HFF-Myc (cell line): ENCODE data around the gene MBP.

Source experiments
- DNase-seq: peaks from one replicate; pipeline ENCODE4 v3.0.0-alpha.2; 2011; ENCODE audit warnings: low read depth; ENCODE audit errors: extremely low read depth
- H3K4me3 ChIP-seq: replicated peaks from 2 replicates; pipeline ENCODE4 v1.5.1; 2011; ENCODE audit warnings: low read depth, mild to moderate bottlenecking, control low read depth, low read length
- CTCF ChIP-seq: IDR thresholded peaks from 2 replicates; pipeline ENCODE4 v1.5.1; 2012; ENCODE audit warnings: mild to moderate bottlenecking, low read depth, low read length, control low read depth; ENCODE audit errors: missing control alignments

Gene MBP

GRCh38 chr18:77067291-77068061, 65.1 kb downstream of the MBP start:
- H3K4me3 ChIP-seq, result no peak overlapping the region
- peak; percentile 69 for DNase-seq
- peak; percentile 5 for TF ChIP-seq CTCF

DNA sequence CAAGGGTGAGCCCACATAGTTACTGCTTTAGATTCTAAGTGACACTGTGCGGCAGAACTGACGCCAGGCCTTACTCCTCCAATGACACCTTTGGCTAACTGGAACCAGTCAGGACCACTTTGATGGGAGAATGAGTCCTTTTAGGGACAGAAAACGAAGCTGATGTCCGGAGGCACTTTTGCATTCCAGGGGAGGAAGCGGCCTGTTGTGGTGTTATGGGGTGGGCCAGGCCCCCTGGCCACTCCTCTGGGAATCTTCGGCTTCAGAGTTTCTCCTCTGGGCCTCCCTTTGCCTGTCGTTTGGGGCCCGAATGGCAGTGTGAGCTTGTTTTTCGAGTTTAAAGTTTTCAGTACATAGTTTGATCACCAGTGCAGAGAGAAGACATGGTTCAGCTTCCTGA, 65.9 kb downstream of the MBP start:
- no peak overlapping the region for H3K4me3 ChIP-seq
- no peak for DNase-seq
- no peak for TF ChIP-seq CTCF

DNA sequence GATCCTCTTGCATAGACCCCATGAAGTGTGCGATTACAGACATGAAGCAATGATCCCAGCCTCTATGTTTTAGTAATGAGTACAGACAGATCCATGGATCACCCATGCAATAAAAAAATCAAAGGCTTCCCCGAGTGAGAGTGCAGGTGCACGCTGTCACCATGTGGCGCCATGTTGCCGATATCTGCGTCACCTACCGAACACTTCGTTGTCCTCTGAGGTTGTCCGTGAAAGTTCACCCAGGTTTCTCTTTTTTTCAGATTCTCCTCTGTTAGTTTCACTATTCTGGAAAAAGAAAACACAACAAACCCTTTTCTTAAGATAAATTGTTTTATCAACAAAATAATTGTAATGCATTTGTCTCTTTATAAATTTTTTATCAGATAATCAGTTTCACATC, 66.5 kb downstream of the MBP start:
- TF ChIP-seq CTCF, result no peak
- no peak overlapping the region for H3K4me3 ChIP-seq
- DNase-seq, result no peak

DNA sequence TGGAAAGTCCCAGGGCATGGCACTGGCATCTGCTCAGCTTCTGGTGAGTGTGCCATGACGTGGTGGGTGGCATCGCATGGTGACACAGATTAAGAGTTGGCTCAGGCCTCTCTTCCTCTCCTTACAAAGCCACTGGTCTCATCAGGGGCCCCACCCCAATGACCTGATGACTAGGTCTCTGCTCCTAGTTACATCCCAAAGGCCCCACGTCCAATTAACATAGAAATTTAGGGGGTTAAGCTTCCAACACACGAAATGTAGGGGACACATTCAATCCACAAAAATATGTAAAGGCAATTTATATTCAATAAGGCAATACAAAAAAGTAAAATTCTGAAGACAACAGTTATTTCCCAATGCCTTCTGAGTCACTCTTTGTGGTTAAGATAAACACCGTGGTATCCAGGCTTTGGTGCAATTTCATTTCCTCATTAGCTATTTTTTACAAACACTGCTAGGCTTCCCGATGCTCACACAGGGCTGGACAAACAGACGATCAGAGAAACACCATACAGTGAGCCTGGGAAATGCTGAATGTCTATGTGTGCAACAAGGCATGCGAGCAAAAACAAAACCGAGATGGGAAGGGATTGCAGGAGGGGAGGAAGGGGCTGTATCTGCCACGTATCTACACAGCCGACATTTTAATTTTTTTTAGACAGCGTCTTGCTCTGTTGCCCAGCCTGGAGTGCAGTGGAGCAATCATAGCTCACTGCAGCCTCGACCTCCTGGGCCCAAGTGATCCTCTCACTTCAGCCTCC, 67.2 kb downstream of the MBP start:
- TF ChIP-seq CTCF, result no peak
- peak; percentile 75 for DNase-seq
- H3K4me3 ChIP-seq, result no peak overlapping the region

DNA sequence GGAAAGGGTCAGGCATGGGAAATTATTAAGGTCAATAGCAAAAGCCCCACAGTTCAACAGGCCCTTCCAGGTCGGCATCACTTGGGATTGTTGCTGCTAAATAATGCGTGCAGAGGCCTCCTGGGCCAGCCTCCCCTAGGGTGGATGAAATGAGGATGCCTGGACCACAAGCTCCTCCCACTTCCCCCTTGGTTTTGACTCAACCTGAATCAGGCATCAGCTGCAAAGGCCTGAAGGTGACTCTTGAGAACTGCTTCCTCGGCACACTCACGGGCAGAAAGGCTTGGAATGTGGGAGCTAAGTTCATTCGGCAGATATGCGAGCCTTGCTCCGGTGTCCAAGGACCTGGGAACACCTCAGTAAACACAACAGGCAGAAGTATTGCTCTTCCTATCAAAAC, 69.3 kb downstream of the MBP start:
- no peak for DNase-seq

GRCh38 chr18:77062518-77063003, 70.0 kb downstream of the MBP start:
- H3K4me3 ChIP-seq, result no peak overlapping the region
- TF ChIP-seq CTCF, result no peak
- no peak for DNase-seq

More for the DNA sequence above, 69.3 kb downstream of the MBP start:
- no peak overlapping the region for H3K4me3 ChIP-seq
- no peak for TF ChIP-seq CTCF
